GM21529 (cell line): ENCODE measurements around the gene ISM2.

Source experiments
- ATAC-seq: cut with Tn5 transposase; IDR thresholded peaks from one replicate; pipeline ENCODE4 v1.9.1; 2021; ENCODE audit not compliant: unreplicated experiment

ISM2 gene

GRCh38 chr14:77508249-77508648, 9.6 kb upstream of the ISM2 start:
- no peak for ATAC-seq

- ATAC-seq = no peak
Measured at GRCh38 chr14:77507762-77508161, 9.1 kb upstream of the ISM2 start.

GRCh38 chr14:77505031-77505430, 6.4 kb upstream of the ISM2 start:
- ATAC-seq = no peak

- no peak for ATAC-seq
Measured at GRCh38 chr14:77503138-77503537, 4.5 kb upstream of the ISM2 start.

GRCh38 chr14:77502109-77502782, 3.6 kb upstream of the ISM2 start:
- no peak for ATAC-seq

GRCh38 chr14:77498984-77499527, 440 bp upstream of the ISM2 start:
- peak; percentile 34 for ATAC-seq

- no peak for ATAC-seq
Measured at GRCh38 chr14:77495334-77495733, 3.3 kb downstream of the ISM2 start.

- no peak for ATAC-seq
Measured at GRCh38 chr14:77491056-77491455, 7.6 kb downstream of the ISM2 start.

GRCh38 chr14:77490347-77490986, 8.1 kb downstream of the ISM2 start:
- no peak for ATAC-seq

- ATAC-seq = no peak
Measured at GRCh38 chr14:77489041-77489440, 9.6 kb downstream of the ISM2 start.

GRCh38 chr14:77488558-77488957, 10.1 kb downstream of the ISM2 start:
- ATAC-seq = no peak

GRCh38 chr14:77485901-77486678, 12.5 kb downstream of the ISM2 start:
- ATAC-seq = no peak

GRCh38 chr14:77485256-77485655, 13.4 kb downstream of the ISM2 start:
- no peak for ATAC-seq

- ATAC-seq = no peak
Measured at GRCh38 chr14:77482422-77482821, 16.2 kb downstream of the ISM2 start.

GRCh38 chr14:77478796-77479195, 19.8 kb downstream of the ISM2 start:
- peak; percentile 97 for ATAC-seq

- ATAC-seq = no peak
Measured at GRCh38 chr14:77478029-77478428, 20.6 kb downstream of the ISM2 start.

- no peak for ATAC-seq
Measured at GRCh38 chr14:77475432-77476115, 23.0 kb downstream of the ISM2 start.

- no peak for ATAC-seq
Measured at GRCh38 chr14:77474479-77475177, 24.0 kb downstream of the ISM2 start.

GRCh38 chr14:77473921-77474320, 24.7 kb downstream of the ISM2 start:
- ATAC-seq = no peak

GRCh38 chr14:77470224-77470870, 28.3 kb downstream of the ISM2 start:
- ATAC-seq = no peak
